HEK293 (cell line): ENCODE measurements around the gene RDH12.

Experiments used
- CTCF ChIP-seq: fragments of 450-650 bp; formaldehyde crosslinking; IDR thresholded peaks from 2 replicates; pipeline ENCODE4 v1.5.1; 2016; ENCODE audit warnings: missing biosample characterization, missing genetic modification characterization
- ZBTB6 ChIP-seq: fragments of 450-650 bp; formaldehyde crosslinking; IDR thresholded peaks from 2 replicates; pipeline ENCODE4 v1.5.1; 2017; ENCODE audit warnings: missing biosample characterization, missing genetic modification characterization
- ZNF239 ChIP-seq: fragments of 450-650 bp; formaldehyde crosslinking; IDR thresholded peaks from 2 replicates; pipeline ENCODE4 v1.5.1; 2016; ENCODE audit warnings: missing biosample characterization, missing genetic modification characterization
- ZNF274 ChIP-seq, 2 experiments: fragments of 200-500 bp in 1 of 2; fragments of 450-650 bp in 1 of 2; sonication (Bioruptor generic) in 1 of 2; formaldehyde crosslinking in 1 of 2; IDR thresholded peaks; 2 replicates each; pipeline versions ENCODE4 v1.5.1 to v1.6.1; 2014 to 2016; ENCODE audit warnings: borderline replicate concordance in 1 of 2, inconsistent platforms in 1 of 2, low read length in 1 of 2, missing biosample characterization in 1 of 2, missing genetic modification characterization in 1 of 2
- ZSCAN5A ChIP-seq: fragments of 450-650 bp; formaldehyde crosslinking; IDR thresholded peaks from 2 replicates; pipeline ENCODE4 v1.5.1; 2016; ENCODE audit warnings: missing biosample characterization, missing genetic modification characterization

GRCh38 chr14:67663633-67664032, 38.1 kb upstream of the RDH12 start:
- no peak for TF ChIP-seq ZNF274 (IDR thresholded peaks at IDR 0.05; ENCODE audit: low read length)
- no peak for TF ChIP-seq ZNF274 (tag by site-specific recombination; IDR thresholded peaks at IDR 0.05; ENCODE audit: borderline replicate concordance)
- TF ChIP-seq CTCF (tag by site-specific recombination): no peak
- no peak for TF ChIP-seq ZSCAN5A (tag by site-specific recombination)
- TF ChIP-seq ZNF239 (tag by site-specific recombination): no peak
- TF ChIP-seq ZBTB6 (tag by site-specific recombination): no peak
